Transverse colon (tissue), 4 donors: ENCODE results near the gene PTPN4. TPM values are rescaled to one million over a fixed set of nuclear protein-coding genes. Genes with fewer than 3 reads are reported as not detected.

ENCODE experiments used
- DNase-seq: peaks from one replicate; pipeline ENCODE4 v3.0.0-alpha.2; 2019
- H3K27ac ChIP-seq, 4 donors: fragments of 200-600 bp; sonication (generic); 2 replicates each; pipeline ENCODE4 v1.5.1; 2016 to 2018; ENCODE audit warnings: inconsistent platforms in 4 of 4
- H3K27me3 ChIP-seq: fragments of 200-600 bp; sonication (generic); 2 replicates; pipeline ENCODE4 v1.5.1; 2017; ENCODE audit warnings: inconsistent platforms
- H3K36me3 ChIP-seq, 4 donors: fragments of 200-600 bp; sonication (generic); 2 replicates each; pipeline ENCODE4 v1.5.1; 2017 to 2019; ENCODE audit warnings: inconsistent platforms in 4 of 4
- H3K4me1 ChIP-seq, 4 donors: fragments of 200-600 bp; sonication (generic); 2 replicates each; pipeline ENCODE4 v1.5.1; 2017 to 2020; ENCODE audit warnings: inconsistent platforms in 4 of 4
- H3K4me3 ChIP-seq, 4 donors: fragments of 200-600 bp; sonication (generic); 1 replicate in 1 of 4; 2 replicates in 3 of 4; pipeline versions ENCODE4 v1.5.1 to v1.6.1; 2017 to 2019; ENCODE audit warnings: inconsistent platforms in 4 of 4
- H3K9me3 ChIP-seq, 2 donors: fragments of 200-600 bp; sonication (generic); 2 replicates each; pipeline ENCODE4 v1.5.1; 2017 to 2019; ENCODE audit warnings: inconsistent platforms in 2 of 2
- EP300 ChIP-seq: sonication (generic); formaldehyde crosslinking; IDR thresholded peaks from one replicate; pipeline ENCODE4 v1.6.1; 2017; ENCODE audit warnings: antibody characterized with exemption, low read depth
- POLR2A ChIP-seq: fragments of 450-650 bp; IDR thresholded peaks from one replicate; pipeline ENCODE4 v1.6.1; 2016; ENCODE audit warnings: antibody characterized with exemption, mild to moderate bottlenecking, moderate library complexity
- POLR2AphosphoS5 ChIP-seq, 3 donors: sonication (generic); formaldehyde crosslinking; IDR thresholded peaks; one replicate each; pipeline ENCODE4 v1.6.1; 2016; ENCODE audit warnings: antibody characterized with exemption in 3 of 3
- WGBS, 2 donors: methylation state at CpG; one replicate each; pipeline ENCODE4 v1.1.5; 2018; ENCODE audit warnings: low coverage in 1 of 2; 5-methylcytosine and 5-hydroxymethylcytosine counted together
- in situ Hi-C, 4 donors: fragments of 200-750 bp; cut with MboI; loops; one replicate each; pipeline versions ENCODE4 v1.15.0 to v1.15.1; 2017; ENCODE audit warnings: low sequenced_read_pairs in 3 of 4, low pct_ligation_motif_present in 1 of 4, low pct_unique_long_range_greater_than_20kb in 1 of 4
- intact Hi-C: fragments of 100-400 bp; cut with DNase I; formaldehyde crosslinking; loops from one replicate; pipeline ENCODE4 v1.15.1; 2023; ENCODE audit warnings: low total_unique reads
- total RNA-seq, 4 donors: library from RNA; depleted of rRNA; stranded (reverse); fragments of >200 nt; gene quantifications; one replicate each; pipeline ENCODE4 v1.1.0, GENCODE V29; 2016
- TF ChIP-seq, protein P1 (sequence below), 5 experiments: fragments of 200-600 bp in 3 of 5; fragments of 450-650 bp in 2 of 5; sonication (generic) in 3 of 5; IDR thresholded peaks; 1 replicate in 2 of 5; 2 replicates in 3 of 5; pipeline ENCODE4 v1.5.1; 2016 to 2017; ENCODE audit warnings: antibody characterized with exemption in 5 of 5, inconsistent platforms in 3 of 5, mild to moderate bottlenecking in 2 of 5, moderate library complexity in 1 of 5

The PTPN4 gene
- total RNA-seq, 4 donors from 2014 or later: 18.7 to 46.6 (median 25.8) TPM

DNA sequence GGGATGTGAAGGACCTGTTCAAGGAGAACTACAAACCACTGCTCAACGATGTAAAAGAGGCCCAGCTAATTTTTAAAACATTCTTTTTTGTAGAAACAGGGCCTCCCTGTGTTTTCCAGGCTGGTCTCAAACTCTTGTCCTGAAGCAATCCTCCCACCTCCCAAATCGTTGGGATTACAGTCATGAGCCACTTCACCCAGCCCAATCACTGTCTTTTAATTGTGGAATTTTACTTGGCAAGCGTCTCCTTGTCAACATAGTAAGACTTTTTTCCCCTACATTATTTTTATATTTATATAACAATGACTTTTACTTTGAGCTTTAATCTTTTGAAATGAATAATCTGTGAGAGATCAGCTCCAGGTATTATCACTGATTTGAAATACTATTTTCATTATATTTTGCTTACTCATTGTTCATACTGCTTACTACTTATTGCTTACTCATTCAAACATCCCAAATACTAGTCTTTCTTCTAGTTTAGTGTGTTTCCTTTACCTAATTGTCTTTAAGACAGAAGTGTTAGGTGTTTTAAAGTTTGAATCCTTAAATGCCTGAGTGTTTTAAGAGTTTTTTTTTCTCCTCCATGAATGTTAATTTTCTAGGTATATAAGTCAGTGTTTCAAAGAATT lies 48.9 kb downstream of the PTPN4 start:
- H3K27ac ChIP-seq: no peak overlapping the region
- 57 to 67% methylated on average over 3 of the region's 3 CpGs for WGBS, 2 donors

DNA sequence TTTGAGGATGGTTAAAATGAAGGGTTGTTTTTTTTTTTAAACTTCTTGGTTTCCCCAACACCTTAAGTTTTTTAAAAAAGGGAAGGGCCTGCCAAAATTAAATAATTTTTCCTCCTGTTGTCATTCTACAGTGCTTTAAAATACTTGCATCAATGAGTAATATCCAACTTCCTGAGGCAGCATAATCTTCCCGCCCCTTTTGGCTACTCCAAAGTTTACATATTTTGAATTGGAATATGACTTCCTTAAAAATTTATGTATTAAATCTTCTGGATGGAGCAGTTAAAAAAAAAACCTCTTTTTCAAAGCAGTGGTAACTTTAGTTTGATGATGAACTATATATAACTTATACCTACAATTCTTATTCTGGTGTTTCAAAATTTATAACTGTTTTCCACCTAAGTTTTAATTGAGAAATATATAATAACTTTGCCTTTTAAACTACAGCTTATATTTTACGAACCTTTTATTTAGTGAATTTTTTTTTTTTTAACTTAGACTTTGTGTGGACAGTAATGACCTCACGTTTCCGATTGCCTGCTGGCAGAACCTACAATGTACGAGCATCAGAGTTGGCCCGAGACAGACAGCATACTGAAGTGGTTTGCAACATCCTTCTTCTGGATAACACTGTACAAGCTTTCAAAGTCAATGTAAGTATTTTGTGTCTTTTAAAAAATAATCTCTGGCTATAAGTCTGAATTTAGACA lies 49.8 kb downstream of the PTPN4 start:
- Histone ChIP-seq H3K4me1 (peaks cover 0 to 8% (median 0%) of the 10 kb centered on the region in 4 donors), H3K27ac (peak overlapping the region in 1 of 4 donors; percentile 13), H3K36me3 (no peaks in the 10 kb centered on the region), H3K9me3 (no peaks in the 10 kb centered on the region), H3K27me3 (no peaks in the 10 kb centered on the region), H3K4me3 (no peak overlapping the region)
- WGBS, 2 donors: 65 to 73% methylated on average over 6 of the region's 6 CpGs
- in situ Hi-C loops (no loop called here), intact Hi-C loops (no loop called here)
- no peak for TF ChIP-seq POLR2A
- TF ChIP-seq, protein P1, sequence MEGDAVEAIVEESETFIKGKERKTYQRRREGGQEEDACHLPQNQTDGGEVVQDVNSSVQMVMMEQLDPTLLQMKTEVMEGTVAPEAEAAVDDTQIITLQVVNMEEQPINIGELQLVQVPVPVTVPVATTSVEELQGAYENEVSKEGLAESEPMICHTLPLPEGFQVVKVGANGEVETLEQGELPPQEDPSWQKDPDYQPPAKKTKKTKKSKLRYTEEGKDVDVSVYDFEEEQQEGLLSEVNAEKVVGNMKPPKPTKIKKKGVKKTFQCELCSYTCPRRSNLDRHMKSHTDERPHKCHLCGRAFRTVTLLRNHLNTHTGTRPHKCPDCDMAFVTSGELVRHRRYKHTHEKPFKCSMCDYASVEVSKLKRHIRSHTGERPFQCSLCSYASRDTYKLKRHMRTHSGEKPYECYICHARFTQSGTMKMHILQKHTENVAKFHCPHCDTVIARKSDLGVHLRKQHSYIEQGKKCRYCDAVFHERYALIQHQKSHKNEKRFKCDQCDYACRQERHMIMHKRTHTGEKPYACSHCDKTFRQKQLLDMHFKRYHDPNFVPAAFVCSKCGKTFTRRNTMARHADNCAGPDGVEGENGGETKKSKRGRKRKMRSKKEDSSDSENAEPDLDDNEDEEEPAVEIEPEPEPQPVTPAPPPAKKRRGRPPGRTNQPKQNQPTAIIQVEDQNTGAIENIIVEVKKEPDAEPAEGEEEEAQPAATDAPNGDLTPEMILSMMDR (IDR thresholded peaks at IDR 0.05): no peak
- DNase-seq: no peak

More for the DNA sequence above, 48.9 kb downstream of the PTPN4 start:
- no peaks in the 10 kb centered on the region for H3K36me3 ChIP-seq
- no peaks in the 10 kb centered on the region for H3K27me3 ChIP-seq
- TF ChIP-seq, protein P1 (IDR thresholded peaks at IDR 0.05): no peak
- TF ChIP-seq POLR2A (no peak), EP300 (no peak), POLR2AphosphoS5 (IDR thresholded peaks at IDR 0.05) (no peak)
- DNase-seq: no peak
- intact Hi-C loops (no loop called here), in situ Hi-C loops (no loop called here)
- H3K4me1 ChIP-seq: peaks cover 0 to 8% (median 0%) of the 10 kb centered on the region in 4 donors
- no peak overlapping the region for H3K4me3 ChIP-seq
- peaks cover 0 to 3% of the 10 kb centered on the region in 2 donors for H3K9me3 ChIP-seq

DNA sequence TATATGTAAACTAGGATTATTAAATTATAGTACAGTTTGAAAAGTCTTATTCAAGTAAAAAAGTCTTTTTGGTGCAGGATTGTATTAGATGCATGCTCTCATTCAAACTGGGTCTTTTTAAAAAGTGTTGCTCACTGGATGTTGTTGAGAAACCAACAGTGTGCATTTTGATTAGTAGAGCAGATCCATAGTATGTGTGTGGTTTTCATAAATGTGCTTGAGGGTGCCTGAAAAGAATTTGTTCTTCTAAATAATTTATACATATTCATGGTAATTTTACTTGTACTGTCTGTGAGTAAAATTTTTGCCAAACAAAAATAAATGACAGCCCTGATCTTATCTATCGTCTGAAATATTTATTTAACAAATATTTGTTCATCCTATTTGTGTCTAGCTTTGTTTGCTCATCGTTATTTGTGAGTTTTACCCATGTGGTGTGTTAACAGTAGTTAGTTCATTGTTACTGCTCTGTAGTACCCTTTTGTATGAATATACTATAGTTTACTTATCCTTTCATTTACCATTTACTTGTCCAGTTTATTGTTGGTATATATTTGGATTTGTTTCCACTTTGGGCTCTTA lies 50.4 kb downstream of the PTPN4 start:
- 51 to 57% methylated on average over 2 of the region's 2 CpGs for WGBS, 2 donors
- Histone ChIP-seq H3K4me3 (no peak overlapping the region), H3K36me3 (no peaks in the 10 kb centered on the region), H3K27ac (no peak overlapping the region), H3K4me1 (peaks cover 0 to 8% (median 0%) of the 10 kb centered on the region in 4 donors), H3K9me3 (no peaks in the 10 kb centered on the region), H3K27me3 (no peaks in the 10 kb centered on the region)
- TF ChIP-seq POLR2AphosphoS5 (IDR thresholded peaks at IDR 0.05) (no peak), POLR2A (no peak), EP300 (no peak)
- TF ChIP-seq, protein P1 (IDR thresholded peaks at IDR 0.05): no peak
- no peak for DNase-seq
- intact Hi-C loops (no loop called here), in situ Hi-C loops (no loop called here)

DNA sequence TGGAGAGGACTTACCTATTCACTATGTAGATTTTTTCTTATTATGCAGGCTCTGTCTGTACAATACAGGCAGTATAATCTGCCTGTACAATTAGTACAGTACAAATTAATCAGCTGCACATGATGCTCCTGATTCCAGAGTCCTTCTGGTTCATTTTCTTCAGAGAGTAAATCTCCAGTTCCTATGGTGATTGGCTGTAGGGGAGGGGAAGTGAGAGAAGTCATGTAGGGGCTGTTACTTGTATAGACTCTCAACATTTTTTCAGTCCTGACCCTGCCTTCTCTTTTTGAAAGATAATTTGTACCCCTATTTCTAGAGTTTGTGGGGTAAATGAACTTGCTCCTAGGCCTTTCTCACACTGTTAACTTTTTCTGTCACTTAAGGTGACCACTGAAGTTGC lies 54.5 kb downstream of the PTPN4 start:
- intact Hi-C loops: no loop called here
- no peak for TF ChIP-seq POLR2A
- no peak for TF ChIP-seq EP300
- no peak for TF ChIP-seq POLR2AphosphoS5 (IDR thresholded peaks at IDR 0.05)
- TF ChIP-seq, protein P1 (IDR thresholded peaks at IDR 0.05): no peak
- H3K4me1 ChIP-seq: peaks cover 0 to 12% (median 0%) of the 10 kb centered on the region in 4 donors

More for the DNA sequence above, 54.5 kb downstream of the PTPN4 start:
- no peak for DNase-seq
- Histone ChIP-seq H3K36me3 (no peaks in the 10 kb centered on the region), H3K27me3 (no peaks in the 10 kb centered on the region), H3K27ac (no peak overlapping the region), H3K4me3 (no peak overlapping the region), H3K9me3 (no peaks in the 10 kb centered on the region)
- in situ Hi-C loops: no loop called here
